GM12878 (cell line): Measurements from ENCODE around the gene SYNDIG1.

Source experiments
- CTCF ChIP-seq, 3 experiments: IDR thresholded peaks in 2 of 3; conservative IDR thresholded peaks in 1 of 3; 2 replicates each; pipeline ENCODE4 v1.5.1; 2011; ENCODE audit warnings: low read depth in 3 of 3, low read length in 3 of 3, mild to moderate bottlenecking in 3 of 3, control low read depth in 2 of 3, moderate library complexity in 2 of 3, inconsistent platforms in 1 of 3, mixed read lengths in 1 of 3; ENCODE audit not compliant: control insufficient read depth in 2 of 3, insufficient read depth in 1 of 3; ENCODE audit errors: extremely low read depth in 1 of 3
- ESRRA ChIP-seq: IDR thresholded peaks from 2 replicates; pipeline ENCODE4 v1.6.1; 2012; ENCODE audit warnings: mild to moderate bottlenecking, low read length, improper control_type of control experiment
- EZH2 ChIP-seq: IDR thresholded peaks from 2 replicates; pipeline ENCODE4 v1.6.1; 2012; ENCODE audit warnings: low read depth, mild to moderate bottlenecking, control low read depth, inconsistent platforms, low read length, borderline replicate concordance; ENCODE audit not compliant: control insufficient read depth
- HDAC2 ChIP-seq: fragments of 200-600 bp; sonication (generic); IDR thresholded peaks from 2 replicates; pipeline ENCODE4 v1.6.1; 2017
- HDAC6 ChIP-seq: fragments of 200-600 bp; sonication (generic); IDR thresholded peaks from one replicate; pipeline ENCODE4 v1.8.0; 2017; ENCODE audit warnings: antibody characterized with exemption; ENCODE audit not compliant: unreplicated experiment
- NFXL1 ChIP-seq: fragments of 450-650 bp; IDR thresholded peaks from 2 replicates; pipeline ENCODE4 v1.6.1; 2017; ENCODE audit warnings: antibody characterized with exemption, mild to moderate bottlenecking, borderline replicate concordance
- NKRF ChIP-seq: fragments of 450-650 bp; conservative IDR thresholded peaks from 2 replicates; pipeline ENCODE4 v1.6.1; 2017; ENCODE audit warnings: mild to moderate bottlenecking, moderate library complexity
- POLR2A ChIP-seq: IDR thresholded peaks from 2 replicates; pipeline ENCODE4 v1.6.1; 2011; ENCODE audit warnings: low read depth, mild to moderate bottlenecking, low read length
- SP1 ChIP-seq: IDR thresholded peaks from one replicate; pipeline ENCODE4 v1.6.1; 2011; ENCODE audit warnings: low read depth, low read length
- USF2 ChIP-seq: IDR thresholded peaks from 2 replicates; pipeline ENCODE4 v1.6.1; 2011; ENCODE audit warnings: low read depth, low read length, improper control_type of control experiment, borderline replicate concordance
- ZNF622 ChIP-seq: fragments of 450-650 bp; IDR thresholded peaks from 2 replicates; pipeline ENCODE4 v1.6.1; 2017; ENCODE audit warnings: mild to moderate bottlenecking, inconsistent platforms
- TF ChIP-seq, protein P1 (sequence below): fragments of 150-350 bp; IDR thresholded peaks from 2 replicates; pipeline ENCODE4 v1.6.1; 2016; ENCODE audit warnings: low read depth, low read length

GRCh38 chr20:24633026-24633425 is 163.6 kb downstream of the SYNDIG1 start:
- no peak for TF ChIP-seq CTCF (IDR thresholded peaks at IDR 0.05 in 2 of 3, conservative IDR thresholded peaks at IDR 0.05 in 1 of 3; ENCODE audit: control insufficient read depth in 2 of 3, extremely low read depth in 1 of 3, insufficient read depth in 1 of 3, low read depth in 3 of 3, low read length in 3 of 3)
- no peak for TF ChIP-seq SP1
- no peak for TF ChIP-seq HDAC2
- TF ChIP-seq HDAC6: no peak
- no peak for TF ChIP-seq ESRRA
- TF ChIP-seq, protein P1, sequence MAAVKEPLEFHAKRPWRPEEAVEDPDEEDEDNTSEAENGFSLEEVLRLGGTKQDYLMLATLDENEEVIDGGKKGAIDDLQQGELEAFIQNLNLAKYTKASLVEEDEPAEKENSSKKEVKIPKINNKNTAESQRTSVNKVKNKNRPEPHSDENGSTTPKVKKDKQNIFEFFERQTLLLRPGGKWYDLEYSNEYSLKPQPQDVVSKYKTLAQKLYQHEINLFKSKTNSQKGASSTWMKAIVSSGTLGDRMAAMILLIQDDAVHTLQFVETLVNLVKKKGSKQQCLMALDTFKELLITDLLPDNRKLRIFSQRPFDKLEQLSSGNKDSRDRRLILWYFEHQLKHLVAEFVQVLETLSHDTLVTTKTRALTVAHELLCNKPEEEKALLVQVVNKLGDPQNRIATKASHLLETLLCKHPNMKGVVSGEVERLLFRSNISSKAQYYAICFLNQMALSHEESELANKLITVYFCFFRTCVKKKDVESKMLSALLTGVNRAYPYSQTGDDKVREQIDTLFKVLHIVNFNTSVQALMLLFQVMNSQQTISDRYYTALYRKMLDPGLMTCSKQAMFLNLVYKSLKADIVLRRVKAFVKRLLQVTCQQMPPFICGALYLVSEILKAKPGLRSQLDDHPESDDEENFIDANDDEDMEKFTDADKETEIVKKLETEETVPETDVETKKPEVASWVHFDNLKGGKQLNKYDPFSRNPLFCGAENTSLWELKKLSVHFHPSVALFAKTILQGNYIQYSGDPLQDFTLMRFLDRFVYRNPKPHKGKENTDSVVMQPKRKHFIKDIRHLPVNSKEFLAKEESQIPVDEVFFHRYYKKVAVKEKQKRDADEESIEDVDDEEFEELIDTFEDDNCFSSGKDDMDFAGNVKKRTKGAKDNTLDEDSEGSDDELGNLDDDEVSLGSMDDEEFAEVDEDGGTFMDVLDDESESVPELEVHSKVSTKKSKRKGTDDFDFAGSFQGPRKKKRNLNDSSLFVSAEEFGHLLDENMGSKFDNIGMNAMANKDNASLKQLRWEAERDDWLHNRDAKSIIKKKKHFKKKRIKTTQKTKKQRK: no peak
- no peak for TF ChIP-seq NKRF
- no peak for TF ChIP-seq USF2
- TF ChIP-seq NFXL1: no peak
- no peak for TF ChIP-seq POLR2A
- no peak for TF ChIP-seq EZH2
- TF ChIP-seq ZNF622: no peak
